Kidney (tissue), 14 donors: ENCODE data around the gene C11orf24. TPM values are rescaled to one million over a fixed set of nuclear protein-coding genes. Genes with fewer than 3 reads are reported as not detected.

Experiments used
- DNase-seq, 5 donors: peaks; one replicate each; pipeline ENCODE4 v3.0.0-alpha.2; 2013 to 2020
- FAIRE-seq: peaks from 2 replicates; lab custom pipeline; 2012; peaks lifted over from hg19 to GRCh38; lab: Jason Lieb, UNC
- H3K27ac ChIP-seq, 2 donors: one replicate each; pipeline ENCODE4 v1.7.0; 2013; ENCODE audit warnings: low read depth in 2 of 2, low read length in 2 of 2, inconsistent platforms in 1 of 2
- H3K27me3 ChIP-seq: one replicate; pipeline ENCODE4 v1.7.1; 2013; ENCODE audit warnings: low read length, inconsistent platforms; ENCODE audit not compliant: control insufficient read depth, insufficient read depth
- H3K36me3 ChIP-seq, 3 donors: one replicate each; pipeline versions ENCODE4 v1.7.0 to v1.7.1; 2013; ENCODE audit warnings: low read length in 3 of 3, control low read depth in 1 of 3, inconsistent platforms in 1 of 3; ENCODE audit not compliant: insufficient read depth in 3 of 3, control insufficient read depth in 2 of 3
- H3K4me1 ChIP-seq, 3 donors: one replicate each; pipeline versions ENCODE4 v1.7.0 to v1.7.1; 2013; ENCODE audit warnings: low read length in 3 of 3, inconsistent platforms in 1 of 3, low read depth in 1 of 3; ENCODE audit not compliant: control insufficient read depth in 2 of 3, insufficient read depth in 2 of 3
- H3K4me3 ChIP-seq, 3 donors: one replicate each; pipeline versions ENCODE4 v1.7.0 to v1.8.1; 2013; ENCODE audit warnings: low read length in 3 of 3, control low read depth in 1 of 3, inconsistent platforms in 1 of 3
- H3K9ac ChIP-seq, 3 donors: one replicate each; pipeline versions ENCODE4 v1.7.0 to v1.7.1; 2013; ENCODE audit warnings: low read length in 3 of 3, control low read depth in 1 of 3, inconsistent platforms in 1 of 3
- H3K9me3 ChIP-seq, 3 donors: one replicate each; pipeline versions ENCODE4 v1.7.0 to v1.7.1; 2013; ENCODE audit warnings: low read length in 3 of 3, control low read depth in 1 of 3, inconsistent platforms in 1 of 3; ENCODE audit not compliant: control insufficient read depth in 2 of 3, insufficient read depth in 1 of 3
- CTCF ChIP-seq: IDR thresholded peaks from 3 replicates; pipeline ENCODE4 v1.5.1; 2012; ENCODE audit warnings: mild to moderate bottlenecking, moderate library complexity, borderline replicate concordance; ENCODE audit not compliant: insufficient read depth; ENCODE audit errors: extremely low read depth
- intact Hi-C: fragments of 100-400 bp; cut with DNase I; formaldehyde crosslinking; loops from one replicate; pipeline ENCODE4 v1.11.1; 2022
- polyA plus RNA-seq: library from polyadenylated mRNA; stranded (reverse); fragments of 350-450 nt; fragmentation: Illumina TruSeq; extraction: RNeasy Lipid Tissue Mini Kit (QIAGEN cat#74804); gene quantifications from one replicate; pipeline ENCODE4 v1.2.3, GENCODE V29; 2014; ENCODE audit warnings: low read depth, low replicate concordance; ENCODE audit not compliant: insufficient read depth
- total RNA-seq: library from RNA; stranded (reverse); fragmentation: NEBNext Ultra II Directional; extraction: Animal tissue kit (Norgen Biotek cat#: 25700); gene quantifications from one replicate; pipeline ENCODE4 v1.2.1, GENCODE V29; 2021
- donor health status: control.
- donor health status: control.
- donor health status: control.
- donor health status: control.
- donor health status: control.
- donor health status: DM: yes; HTN: yes; CAD: no.
- donor health status: Normal renal cell carcinoma (clear cell type).

Gene C11orf24
- total and polyA plus RNA-seq, 2 donors from 2014 or later: 18.6 to 31.7 TPM

GRCh38 chr11:68282861-68283230, 11.1 kb upstream of the C11orf24 start:
- no peaks in the 10 kb centered on the region for H3K4me1 ChIP-seq
- no peak overlapping the region for H3K4me3 ChIP-seq
- DNase-seq (no peak), FAIRE-seq (no peak)
- H3K27me3 ChIP-seq: no peaks in the 10 kb centered on the region
- H3K9ac ChIP-seq: no peak overlapping the region
- no peaks in the 10 kb centered on the region for H3K36me3 ChIP-seq
- H3K9me3 ChIP-seq: no peaks in the 10 kb centered on the region
- no peak overlapping the region for H3K27ac ChIP-seq
- intact Hi-C loops: no loop called here
- no peak for TF ChIP-seq CTCF

GRCh38 chr11:68282141-68282860, 10.5 kb upstream of the C11orf24 start:
- H3K27ac ChIP-seq: no peak overlapping the region
- DNase-seq: no peak
- no peak for TF ChIP-seq CTCF
- no peaks in the 10 kb centered on the region for H3K36me3 ChIP-seq
- H3K27me3 ChIP-seq: no peaks in the 10 kb centered on the region
- no peak overlapping the region for H3K4me3 ChIP-seq
- H3K9ac ChIP-seq: no peak overlapping the region
- FAIRE-seq: no peak
- H3K4me1 ChIP-seq: no peaks in the 10 kb centered on the region
- H3K9me3 ChIP-seq: no peaks in the 10 kb centered on the region
- intact Hi-C loops: no loop called here

- intact Hi-C loops: no loop called here
- no peak for TF ChIP-seq CTCF
- FAIRE-seq (no peak), DNase-seq (no peak)
- no peak overlapping the region for H3K9ac ChIP-seq
- H3K4me3 ChIP-seq: no peak overlapping the region
- no peaks in the 10 kb centered on the region for H3K9me3 ChIP-seq
- no peaks in the 10 kb centered on the region for H3K4me1 ChIP-seq
- no peak overlapping the region for H3K27ac ChIP-seq
- no peaks in the 10 kb centered on the region for H3K36me3 ChIP-seq
- H3K27me3 ChIP-seq: no peaks in the 10 kb centered on the region
Measured at GRCh38 chr11:68279676-68280075, 7.9 kb upstream of the C11orf24 start.

- no peaks in the 10 kb centered on the region for H3K36me3 ChIP-seq
- H3K27me3 ChIP-seq: no peaks in the 10 kb centered on the region
- intact Hi-C loops: no loop called here
- no peak overlapping the region for H3K4me3 ChIP-seq
- H3K9me3 ChIP-seq: no peaks in the 10 kb centered on the region
- no peak for TF ChIP-seq CTCF
- H3K9ac ChIP-seq: no peak overlapping the region
- H3K4me1 ChIP-seq: no peaks in the 10 kb centered on the region
- DNase-seq: no peak
- FAIRE-seq: no peak
- H3K27ac ChIP-seq: no peak overlapping the region
Measured at GRCh38 chr11:68276861-68277260, 5.1 kb upstream of the C11orf24 start.
